Measurements from ENCODE around the gene MOV10.

- no peak for TF ChIP-seq POLR2AphosphoS5 (IDR thresholded peaks at IDR 0.05)
- TF ChIP-seq EP300 (IDR thresholded peaks at IDR 0.05): no peak
- no peak for TF ChIP-seq CTCF (IDR thresholded peaks at IDR 0.05)
- TF ChIP-seq POLR2A (IDR thresholded peaks at IDR 0.05; ENCODE audit: low read depth): no peak
Observed at GRCh38 chr1:112672009-112672408, 2.5 kb upstream of the MOV10 start.
